Middle frontal gyrus (tissue), 1 donor: ENCODE data around the gene KCNN1.

Experiments used
- DNase-seq: peaks from one replicate; pipeline ENCODE4 v3.0.0-alpha.2; 2015; ENCODE audit warnings: low spot score; ENCODE audit errors: extremely low spot score

Gene KCNN1

GRCh38 chr19:17947815-17948513, 18.9 kb upstream of the KCNN1 start:
- peak; percentile 91 for DNase-seq

- DNase-seq, result no peak
Observed at GRCh38 chr19:17948514-17948900, 18.4 kb upstream of the KCNN1 start.

- no peak for DNase-seq
Observed at GRCh38 chr19:17948931-17949930, 17.7 kb upstream of the KCNN1 start.

GRCh38 chr19:17949956-17950309, 17.0 kb upstream of the KCNN1 start:
- DNase-seq, result no peak

GRCh38 chr19:17950310-17951156, 16.4 kb upstream of the KCNN1 start:
- DNase-seq, result no peak

- no peak for DNase-seq
Observed at GRCh38 chr19:17951157-17951989, 15.5 kb upstream of the KCNN1 start.

GRCh38 chr19:17951990-17952976, 14.6 kb upstream of the KCNN1 start:
- no peak for DNase-seq

- no peak for DNase-seq
Observed at GRCh38 chr19:17953316-17953801, 13.5 kb upstream of the KCNN1 start.

GRCh38 chr19:17953869-17954268, 13.0 kb upstream of the KCNN1 start:
- DNase-seq, result no peak

GRCh38 chr19:17954401-17954800, 12.5 kb upstream of the KCNN1 start:
- DNase-seq, result no peak

- DNase-seq, result no peak
Observed at GRCh38 chr19:17957149-17957849, 9.6 kb upstream of the KCNN1 start.

- DNase-seq, result no peak
Observed at GRCh38 chr19:17957885-17958284, 9.0 kb upstream of the KCNN1 start.

GRCh38 chr19:17963936-17964691, 2.8 kb upstream of the KCNN1 start:
- no peak for DNase-seq

GRCh38 chr19:17965370-17966128, 1.4 kb upstream of the KCNN1 start:
- DNase-seq, result no peak

- DNase-seq, result no peak
Observed at GRCh38 chr19:17966129-17966483, 801 bp upstream of the KCNN1 start.

GRCh38 chr19:17967257-17968051, 547 bp downstream of the KCNN1 start:
- DNase-seq, result no peak

GRCh38 chr19:17968362-17968761, 1.5 kb downstream of the KCNN1 start:
- DNase-seq, result no peak
